BE2C (cell line): ENCODE measurements around the gene GHDC.
"Not testable (repeated sequence)": the region's sequence is repeated elsewhere in the genome, so short reads cannot be mapped to it uniquely, and the experiment has no call there.

Experiments used
- DNase-seq: peaks from one replicate; pipeline ENCODE4 v3.0.0-alpha.2; 2020
- H3K27me3 ChIP-seq: fragments of 250-450 bp; sonication (Bioruptor Pico); 2 replicates; pipeline ENCODE4 v1.5.1; 2020; ENCODE audit warnings: mild to moderate bottlenecking
- H3K36me3 ChIP-seq: fragments of 250-450 bp; sonication (Bioruptor Pico); 2 replicates; pipeline ENCODE4 v1.5.1; 2020; ENCODE audit warnings: mild to moderate bottlenecking
- H3K4me1 ChIP-seq: fragments of 250-450 bp; sonication (Bioruptor Pico); 2 replicates; pipeline ENCODE4 v1.5.1; 2020
- H3K4me3 ChIP-seq: 2 replicates; pipeline ENCODE4 v1.5.1; 2011; ENCODE audit warnings: low read depth, low read length
- H3K9me3 ChIP-seq: fragments of 250-450 bp; sonication (Bioruptor Pico); 2 replicates; pipeline ENCODE4 v1.5.1; 2020
- TF ChIP-seq, protein P1 (sequence below): IDR thresholded peaks from 2 replicates; pipeline ENCODE4 v1.5.1; 2012; ENCODE audit warnings: mild to moderate bottlenecking, low read depth, low read length

The GHDC gene

DNA sequence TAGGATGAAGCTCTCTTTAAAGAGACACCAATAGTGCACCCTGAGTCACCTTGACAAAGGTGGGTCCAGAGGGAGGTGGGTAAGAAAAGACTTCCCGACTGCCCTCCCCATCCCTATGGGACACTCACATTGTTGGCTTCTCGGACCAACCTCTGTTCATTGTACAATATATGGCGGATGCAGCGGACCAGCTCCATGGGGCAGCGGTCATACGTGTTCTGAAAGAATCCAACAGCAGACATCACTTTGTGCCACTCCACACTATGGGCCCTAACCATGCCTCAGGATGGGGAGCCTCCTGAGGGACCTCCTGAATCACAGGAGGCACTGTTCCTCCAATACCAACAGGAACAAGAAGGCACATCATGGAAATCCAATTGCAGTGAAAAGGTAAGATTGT is 30.4 kb upstream of the GHDC start:
- Histone ChIP-seq H3K4me1 (no peaks in the 10 kb centered on the region; the same call in 1 of the 2 replicates), H3K27me3 (no peaks in the 10 kb centered on the region), H3K36me3 (peaks cover 19% of the 10 kb centered on the region), H3K9me3 (no peaks in the 10 kb centered on the region), H3K4me3 (no peak overlapping the region)
- DNase-seq = no peak
- TF ChIP-seq, protein P1, sequence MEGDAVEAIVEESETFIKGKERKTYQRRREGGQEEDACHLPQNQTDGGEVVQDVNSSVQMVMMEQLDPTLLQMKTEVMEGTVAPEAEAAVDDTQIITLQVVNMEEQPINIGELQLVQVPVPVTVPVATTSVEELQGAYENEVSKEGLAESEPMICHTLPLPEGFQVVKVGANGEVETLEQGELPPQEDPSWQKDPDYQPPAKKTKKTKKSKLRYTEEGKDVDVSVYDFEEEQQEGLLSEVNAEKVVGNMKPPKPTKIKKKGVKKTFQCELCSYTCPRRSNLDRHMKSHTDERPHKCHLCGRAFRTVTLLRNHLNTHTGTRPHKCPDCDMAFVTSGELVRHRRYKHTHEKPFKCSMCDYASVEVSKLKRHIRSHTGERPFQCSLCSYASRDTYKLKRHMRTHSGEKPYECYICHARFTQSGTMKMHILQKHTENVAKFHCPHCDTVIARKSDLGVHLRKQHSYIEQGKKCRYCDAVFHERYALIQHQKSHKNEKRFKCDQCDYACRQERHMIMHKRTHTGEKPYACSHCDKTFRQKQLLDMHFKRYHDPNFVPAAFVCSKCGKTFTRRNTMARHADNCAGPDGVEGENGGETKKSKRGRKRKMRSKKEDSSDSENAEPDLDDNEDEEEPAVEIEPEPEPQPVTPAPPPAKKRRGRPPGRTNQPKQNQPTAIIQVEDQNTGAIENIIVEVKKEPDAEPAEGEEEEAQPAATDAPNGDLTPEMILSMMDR = no peak

DNA sequence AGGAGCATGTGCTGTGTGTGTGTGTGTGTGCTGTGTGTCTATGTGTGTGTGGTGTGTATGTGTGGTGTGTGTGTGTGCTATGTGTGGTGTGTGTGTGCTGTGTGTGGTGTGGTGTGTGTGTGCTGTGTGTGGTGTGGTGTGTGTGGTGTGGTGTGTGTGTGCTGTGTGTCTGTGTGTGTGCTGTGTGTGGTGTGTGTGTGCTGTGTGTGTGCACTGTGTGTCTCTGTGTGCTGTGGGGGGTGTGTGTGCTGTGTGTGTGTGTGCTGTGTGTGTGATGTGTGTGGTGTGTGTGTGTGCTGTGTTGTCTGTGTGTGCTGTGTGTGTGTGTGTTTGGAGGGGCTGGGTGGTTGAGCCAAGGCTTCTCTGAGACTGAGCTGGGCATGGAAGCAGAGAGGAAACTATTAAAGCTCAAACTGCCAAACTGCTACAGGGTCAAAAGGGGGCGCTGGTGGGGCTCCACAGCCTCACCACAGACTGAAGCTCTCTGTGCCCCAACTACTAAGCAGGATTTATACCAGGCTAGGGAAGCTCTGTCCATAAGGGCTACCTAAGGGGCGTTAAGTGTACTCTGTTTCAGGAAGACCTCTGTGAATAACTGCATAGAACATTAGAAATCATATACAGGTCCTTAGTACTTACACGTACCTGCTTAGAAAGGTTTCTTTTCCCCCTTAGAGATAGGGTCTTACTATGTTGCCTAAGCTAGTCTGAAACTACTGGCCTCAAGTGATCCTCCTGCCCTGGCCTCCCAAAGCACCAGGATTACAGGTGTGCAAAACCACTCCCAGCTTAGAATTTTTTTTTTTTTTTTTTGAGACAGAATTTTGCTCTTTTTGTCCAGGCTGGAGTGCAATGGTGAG is 27.8 kb upstream of the GHDC start:
- DNase-seq = peak; percentile 52
- Histone ChIP-seq H3K36me3 (peaks cover 26% of the 10 kb centered on the region), H3K27me3 (no peaks in the 10 kb centered on the region), H3K9me3 (no peaks in the 10 kb centered on the region), H3K4me1 (no peaks in the 10 kb centered on the region), H3K4me3 (no peak overlapping the region)
- TF ChIP-seq, protein P1 = peak; percentile 83

DNA sequence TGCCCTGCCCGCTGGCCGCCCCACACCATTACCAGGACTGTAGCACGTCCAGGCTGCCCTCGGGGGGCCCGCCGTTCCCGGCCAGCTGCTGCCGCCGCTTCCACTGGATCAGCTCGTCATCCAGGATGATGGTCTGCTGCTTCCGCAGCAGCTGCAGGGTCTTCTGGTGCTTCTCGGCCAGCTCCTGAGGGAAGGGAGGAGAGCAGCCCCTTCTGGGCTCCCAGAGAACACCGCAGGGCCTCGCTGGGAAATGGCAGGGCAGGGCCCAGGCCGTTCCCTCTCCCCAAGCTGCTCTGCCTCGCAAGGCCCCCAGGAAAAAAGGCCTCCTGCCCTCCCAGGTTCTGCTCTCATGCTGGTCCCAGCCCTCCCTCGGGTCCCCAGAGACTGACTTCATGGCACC is 25.0 kb upstream of the GHDC start:
- not testable (repeated sequence) for H3K27me3 ChIP-seq, H3K4me3 ChIP-seq, H3K9me3 ChIP-seq, H3K4me1 ChIP-seq, DNase-seq
- peaks cover 34% of the 10 kb centered on the region for H3K36me3 ChIP-seq

DNA sequence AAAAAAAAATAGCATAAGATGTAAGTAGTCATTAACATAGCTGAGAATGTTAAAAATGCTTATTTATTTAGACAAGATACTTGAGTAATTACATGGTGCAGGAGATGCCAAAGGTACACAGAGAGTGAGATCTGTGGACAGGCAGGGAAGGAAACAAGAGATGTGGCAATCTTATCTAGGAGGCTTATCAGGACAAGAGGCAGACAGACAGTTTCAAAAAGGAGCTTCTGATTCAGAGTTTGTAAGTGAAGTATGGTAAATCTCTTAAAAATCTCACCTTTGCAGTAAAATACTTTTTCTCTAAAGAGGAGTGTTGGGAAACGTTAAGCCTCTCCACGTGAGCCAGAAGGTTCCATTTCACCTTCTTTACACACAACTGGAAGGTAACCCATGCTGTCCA is 19.9 kb upstream of the GHDC start:
- no peak overlapping the region for H3K4me3 ChIP-seq
- TF ChIP-seq, protein P1 = no peak
- no peaks in the 10 kb centered on the region for H3K27me3 ChIP-seq
- no peaks in the 10 kb centered on the region for H3K4me1 ChIP-seq
- H3K36me3 ChIP-seq = peaks cover 32% of the 10 kb centered on the region
- no peaks in the 10 kb centered on the region for H3K9me3 ChIP-seq
- no peak for DNase-seq

DNA sequence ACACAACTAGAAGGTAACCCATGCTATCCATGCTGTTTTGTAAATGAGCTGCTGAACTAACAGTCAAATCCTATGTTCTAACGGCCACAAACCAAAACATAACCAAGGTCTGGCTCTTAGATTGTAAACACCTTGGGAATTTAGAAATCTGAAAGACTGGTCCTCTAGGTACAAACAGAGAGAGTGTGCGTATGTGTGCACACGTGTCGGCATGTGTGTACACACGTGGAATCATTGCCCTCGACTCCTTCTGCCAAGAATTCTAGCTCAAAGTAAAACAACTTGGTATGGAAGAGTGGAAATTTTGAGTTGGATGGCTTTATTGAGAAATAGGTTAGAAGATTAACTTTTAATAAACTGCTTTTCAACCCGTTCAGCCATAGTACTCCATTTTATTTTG is 18.1 kb upstream of the GHDC start:
- TF ChIP-seq, protein P1 = no peak
- no peak for DNase-seq
- H3K4me1 ChIP-seq = no peaks in the 10 kb centered on the region
- H3K36me3 ChIP-seq = peaks cover 37% of the 10 kb centered on the region
- H3K9me3 ChIP-seq = no peaks in the 10 kb centered on the region
- no peaks in the 10 kb centered on the region for H3K27me3 ChIP-seq
- H3K4me3 ChIP-seq = no peak overlapping the region

DNA sequence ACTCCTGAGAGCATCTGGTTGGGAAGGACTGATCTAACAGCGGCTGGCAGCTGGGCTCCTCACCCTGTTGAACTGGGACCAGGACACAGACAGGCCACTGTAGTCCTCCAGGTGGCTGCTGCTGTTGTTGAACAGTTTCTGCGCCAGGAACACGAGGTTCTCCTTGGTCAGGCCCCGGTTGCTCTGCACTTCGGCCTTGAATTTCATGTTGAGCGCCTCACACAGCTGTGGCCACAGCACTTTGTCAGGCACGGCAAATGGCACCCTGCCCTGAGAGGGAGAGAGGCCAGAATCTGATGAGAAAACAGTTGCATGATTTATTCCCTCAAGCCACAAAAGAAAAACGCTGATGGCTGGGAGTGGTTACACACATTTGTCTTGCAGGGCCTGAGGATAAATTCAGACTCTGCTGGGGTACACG is 17.6 kb upstream of the GHDC start:
- not testable (repeated sequence) for H3K4me3 ChIP-seq, H3K27me3 ChIP-seq, H3K4me1 ChIP-seq, DNase-seq, H3K9me3 ChIP-seq
- H3K36me3 ChIP-seq = peaks cover 34% of the 10 kb centered on the region

DNA sequence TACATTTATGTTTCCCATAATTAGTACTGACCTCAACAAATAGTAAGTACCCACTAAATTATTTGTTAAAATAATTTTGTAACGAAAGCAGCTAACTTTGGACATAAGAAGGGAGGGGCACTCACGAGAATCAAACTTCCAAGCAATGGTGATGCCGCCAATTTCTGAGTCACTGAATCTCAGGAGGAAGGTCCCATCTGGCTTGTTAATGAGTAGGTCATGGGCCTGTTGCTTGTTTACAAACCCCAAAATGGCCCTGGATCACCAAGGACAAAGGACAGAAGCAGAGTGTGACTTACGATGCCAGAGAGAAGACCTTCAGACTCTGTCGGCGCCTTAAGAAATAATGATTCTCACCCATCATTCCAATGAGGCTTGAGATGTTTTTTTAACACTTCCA is 15.8 kb upstream of the GHDC start:
- H3K4me3 ChIP-seq = no peak overlapping the region
- peaks cover 35% of the 10 kb centered on the region for H3K36me3 ChIP-seq
- TF ChIP-seq, protein P1 = no peak
- H3K4me1 ChIP-seq = no peaks in the 10 kb centered on the region
- H3K9me3 ChIP-seq = no peaks in the 10 kb centered on the region
- no peaks in the 10 kb centered on the region for H3K27me3 ChIP-seq
- DNase-seq = no peak

DNA sequence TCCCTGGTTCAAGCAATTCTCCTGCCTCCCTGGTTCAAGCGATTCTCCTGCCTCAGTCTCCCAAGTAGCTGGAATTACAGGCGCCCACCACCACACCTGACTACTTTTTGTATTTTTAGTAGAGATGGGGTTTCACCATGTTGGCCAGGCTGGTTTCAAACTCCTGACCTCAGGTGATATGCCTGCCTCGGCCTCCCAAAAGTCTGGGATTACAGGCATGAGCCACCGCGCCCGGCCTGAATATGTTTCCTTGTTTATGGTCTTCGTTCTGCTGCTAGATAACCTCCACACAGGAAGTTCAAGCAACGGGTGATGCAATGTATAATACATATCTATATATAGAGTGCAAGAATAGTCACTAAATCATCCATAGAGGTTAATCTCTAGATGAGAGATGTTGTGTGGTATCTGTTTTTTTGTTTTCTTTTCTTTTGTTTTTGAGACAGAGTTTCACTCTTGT is 11.9 kb upstream of the GHDC start:
- peaks cover 21% of the 10 kb centered on the region for H3K36me3 ChIP-seq
- H3K9me3 ChIP-seq, DNase-seq, H3K4me3 ChIP-seq, H3K27me3 ChIP-seq, H3K4me1 ChIP-seq: not testable (repeated sequence)
